DMS53 treated with DMSO at 0.1 percent for 48 hours (cell line): ENCODE data around the gene BAZ1A.

Experiments
- DNase-seq: peaks from one replicate; lab custom pipeline; 2025; ENCODE audit not compliant: unreplicated experiment; lab: John Stamatoyannopoulos, UW

BAZ1A gene

GRCh38 chr14:34875031-34875922 lies at the start of gene BAZ1A:
Gene BAZ1A (minus strand): TSS chr14:34875360. CDS start chr14:34874604, 756 bp downstream.
- DNase-seq: peak; percentile 43

GRCh38 chr14:34920339-34920738 lies 45.2 kb upstream of the BAZ1A start:
- DNase-seq: no peak

- no peak for DNase-seq
Measured at GRCh38 chr14:34913619-34914018, 38.5 kb upstream of the BAZ1A start.

- no peak for DNase-seq
Measured at GRCh38 chr14:34912966-34913365, 37.8 kb upstream of the BAZ1A start.

GRCh38 chr14:34912182-34912581 lies 37.0 kb upstream of the BAZ1A start:
- DNase-seq: no peak

GRCh38 chr14:34911209-34912150 lies 36.3 kb upstream of the BAZ1A start:
- DNase-seq: no peak

- DNase-seq: no peak
Measured at GRCh38 chr14:34906287-34906686, 31.1 kb upstream of the BAZ1A start.

GRCh38 chr14:34895277-34895676 lies 20.1 kb upstream of the BAZ1A start:
- no peak for DNase-seq

GRCh38 chr14:34890937-34891336 lies 15.8 kb upstream of the BAZ1A start:
- no peak for DNase-seq

GRCh38 chr14:34888186-34888585 lies 13.0 kb upstream of the BAZ1A start:
- DNase-seq: no peak

GRCh38 chr14:34883954-34884353 lies 8.8 kb upstream of the BAZ1A start:
- DNase-seq: no peak

- no peak for DNase-seq
Measured at GRCh38 chr14:34874386-34875030, 652 bp downstream of the BAZ1A start.

- DNase-seq: peak; percentile 52
Measured at GRCh38 chr14:34873589-34874385, 1.4 kb downstream of the BAZ1A start.

GRCh38 chr14:34872822-34873588 lies 2.2 kb downstream of the BAZ1A start:
- DNase-seq: peak; percentile 52

GRCh38 chr14:34867199-34867598 lies 8.0 kb downstream of the BAZ1A start:
- no peak for DNase-seq

- no peak for DNase-seq
Measured at GRCh38 chr14:34865889-34866574, 9.1 kb downstream of the BAZ1A start.

- no peak for DNase-seq
Measured at GRCh38 chr14:34863844-34864243, 11.3 kb downstream of the BAZ1A start.

GRCh38 chr14:34858765-34859164 lies 16.4 kb downstream of the BAZ1A start:
- no peak for DNase-seq
